Endodermal cell (in vitro differentiated cells): ENCODE measurements around the gene HIGD1C. TPM values are rescaled to one million over a fixed set of nuclear protein-coding genes. Genes with fewer than 3 reads are reported as not detected.

ENCODE experiments used
- DNase-seq: peaks from one replicate; pipeline ENCODE4 v3.0.0-alpha.2; 2017
- H3K27ac ChIP-seq: 2 replicates; pipeline ENCODE4 v1.5.1; 2013; ENCODE audit warnings: mild to moderate bottlenecking, low read depth, low read length, moderate library complexity
- H3K27me3 ChIP-seq: 2 replicates; pipeline ENCODE4 v1.6.1; 2013; ENCODE audit warnings: mild to moderate bottlenecking, low read length, moderate library complexity; ENCODE audit not compliant: insufficient read depth, control insufficient read depth, poor library complexity, severe bottlenecking
- H3K36me3 ChIP-seq: 2 replicates; pipeline ENCODE4 v1.7.0; 2013; ENCODE audit warnings: mild to moderate bottlenecking, low read length, moderate library complexity; ENCODE audit not compliant: control insufficient read depth, insufficient read depth
- H3K4me1 ChIP-seq: one replicate; pipeline ENCODE4 v1.7.0; 2013; ENCODE audit warnings: low read length; ENCODE audit not compliant: control insufficient read depth, insufficient read depth
- H3K4me3 ChIP-seq: 2 replicates; pipeline ENCODE4 v1.5.1; 2013; ENCODE audit warnings: mild to moderate bottlenecking, low read length, moderate library complexity
- H3K9ac ChIP-seq: 2 replicates; pipeline ENCODE4 v1.6.1; 2013; ENCODE audit warnings: mild to moderate bottlenecking, low read length, moderate library complexity; ENCODE audit not compliant: poor library complexity, severe bottlenecking; ENCODE audit errors: extremely low read depth
- H3K9me3 ChIP-seq: 2 replicates; pipeline ENCODE4 v1.6.1; 2013; ENCODE audit warnings: mild to moderate bottlenecking, low read length, moderate library complexity; ENCODE audit not compliant: control insufficient read depth
- H3K27ac Mint-ChIP-seq: 2 replicates; pipeline ENCODE4 v1.8.0; 2020; ENCODE audit warnings: mixed read lengths
- H3K27me3 Mint-ChIP-seq: 2 replicates; pipeline ENCODE4 v1.8.0; 2021; ENCODE audit warnings: mild to moderate bottlenecking, mixed read lengths; ENCODE audit not compliant: insufficient read depth
- H3K36me3 Mint-ChIP-seq: 2 replicates; pipeline ENCODE4 v1.8.0; 2020; ENCODE audit warnings: low read depth, mixed read lengths
- H3K4me1 Mint-ChIP-seq: 2 replicates; pipeline ENCODE4 v1.8.0; 2020; ENCODE audit warnings: mixed read lengths
- H3K4me3 Mint-ChIP-seq: 2 replicates; pipeline ENCODE4 v1.8.0; 2020; ENCODE audit warnings: mild to moderate bottlenecking, moderate library complexity, mixed read lengths
- H3K9me3 Mint-ChIP-seq: 2 replicates; pipeline ENCODE4 v1.8.0; 2020; ENCODE audit warnings: mild to moderate bottlenecking, mixed read lengths
- CTCF ChIP-seq: fragments of 200-600 bp; sonication (generic); conservative IDR thresholded peaks from 2 replicates; pipeline ENCODE4 v1.5.0; 2021; ENCODE audit warnings: antibody characterized with exemption, mild to moderate bottlenecking
- WGBS, 2 experiments: methylation state at CpG; one replicate each; pipeline versions ENCODE4 v1.1.5 to v1.1.7; 2013; ENCODE audit warnings: missing lambda C conversion rate in 2 of 2, mixed read lengths in 1 of 2; ENCODE audit not compliant: insufficient coverage in 1 of 2, insufficient read length in 1 of 2; 5-methylcytosine and 5-hydroxymethylcytosine counted together
- total RNA-seq, 2 donors: library from RNA; stranded (reverse); fragmentation: NEBNext Ultra II Directional in 1 of 2; extraction: Animal tissue kit (Norgen Biotek cat#: 25700) in 1 of 2; gene quantifications; 2 replicates in 1 of 2; 3 replicates in 1 of 2; pipeline ENCODE4 v1.2.1, GENCODE V29; 2021

HIGD1C gene
- total RNA-seq, 2 donors from 2014 or later: not detected

- 87 to 98% methylated on average over 5 to 6 of the region's 6 CpGs for WGBS, 2 experiments
- H3K9me3 Mint-ChIP-seq: no peaks in the 10 kb centered on the region
- Histone ChIP-seq H3K9me3 (peaks cover 18% of the 10 kb centered on the region), H3K4me1 (no peaks in the 10 kb centered on the region), H3K27ac (no peak overlapping the region), H3K9ac (no peak overlapping the region), H3K27me3 (no peaks in the 10 kb centered on the region), H3K36me3 (no peaks in the 10 kb centered on the region), H3K4me3 (no peak overlapping the region)
- H3K36me3 Mint-ChIP-seq: peaks cover 3% of the 10 kb centered on the region
- no peaks in the 10 kb centered on the region for H3K27me3 Mint-ChIP-seq
- no peak for TF ChIP-seq CTCF
- peaks cover 17% of the 10 kb centered on the region for H3K4me1 Mint-ChIP-seq
- H3K27ac Mint-ChIP-seq: no peak overlapping the region
- DNase-seq: peak; percentile 24
- H3K4me3 Mint-ChIP-seq: no peak overlapping the region
These were observed 17.1 kb upstream of the HIGD1C start for GRCh38 chr12:50934981-50935807.

GRCh38 chr12:50936821-50937530 is 15.4 kb upstream of the HIGD1C start:
- no peak overlapping the region for H3K9ac ChIP-seq
- no peak overlapping the region for H3K27ac Mint-ChIP-seq
- WGBS, 2 experiments: 91 to 92% methylated on average over 9 of the region's 9 CpGs
- H3K4me3 ChIP-seq: no peak overlapping the region
- H3K9me3 ChIP-seq: peaks cover 18% of the 10 kb centered on the region
- no peak overlapping the region for H3K27ac ChIP-seq
- no peak overlapping the region for H3K4me3 Mint-ChIP-seq
- H3K9me3 Mint-ChIP-seq: no peaks in the 10 kb centered on the region
- no peak for TF ChIP-seq CTCF
- peaks cover 2% of the 10 kb centered on the region for H3K36me3 Mint-ChIP-seq
- DNase-seq: no peak
- H3K36me3 ChIP-seq: no peaks in the 10 kb centered on the region
- H3K4me1 Mint-ChIP-seq: peaks cover 17% of the 10 kb centered on the region
- H3K27me3 ChIP-seq: no peaks in the 10 kb centered on the region
- H3K27me3 Mint-ChIP-seq: no peaks in the 10 kb centered on the region
- H3K4me1 ChIP-seq: no peaks in the 10 kb centered on the region

- WGBS, 2 experiments: 75 to 95% methylated on average over 1 of the region's 1 CpG
- H3K4me1 ChIP-seq: no peaks in the 10 kb centered on the region
These were observed 14.7 kb upstream of the HIGD1C start for GRCh38 chr12:50937653-50938052.

More at GRCh38 chr12:50937653-50938052, 14.7 kb upstream of the HIGD1C start:
- Histone ChIP-seq H3K36me3 (no peaks in the 10 kb centered on the region), H3K4me3 (no peak overlapping the region), H3K27me3 (no peaks in the 10 kb centered on the region), H3K9ac (no peak overlapping the region), H3K9me3 (peaks cover 18% of the 10 kb centered on the region), H3K27ac (no peak overlapping the region)
- peaks cover 17% of the 10 kb centered on the region for H3K4me1 Mint-ChIP-seq
- DNase-seq: no peak
- H3K27ac Mint-ChIP-seq: no peak overlapping the region
- H3K4me3 Mint-ChIP-seq: no peak overlapping the region
- TF ChIP-seq CTCF: no peak
- peaks cover 2% of the 10 kb centered on the region for H3K36me3 Mint-ChIP-seq
- H3K9me3 Mint-ChIP-seq: no peaks in the 10 kb centered on the region
- no peaks in the 10 kb centered on the region for H3K27me3 Mint-ChIP-seq
